Neural cell (in vitro differentiated cells): ENCODE measurements around the gene ZNF154.

Experiments used
- EZH2 ChIP-seq: fragments of 200-600, 300-800 bp; shearing (Covaris generic), sonication (generic); IDR thresholded peaks from 2 replicates; pipeline ENCODE4 v1.6.1; 2014; ENCODE audit warnings: antibody characterized with exemption, low read length, borderline replicate concordance, mild to moderate bottlenecking; ENCODE audit not compliant: insufficient read depth, poor library complexity, severe bottlenecking
- MXI1 ChIP-seq: fragments of 450-650 bp; conservative IDR thresholded peaks from 2 replicates; pipeline ENCODE4 v1.6.1; 2014; ENCODE audit warnings: antibody characterized with exemption, mild to moderate bottlenecking; ENCODE audit not compliant: poor library complexity, severe bottlenecking
- POLR2AphosphoS5 ChIP-seq: IDR thresholded peaks from 2 replicates; pipeline ENCODE4 v1.6.1; 2012
- RAD21 ChIP-seq: fragments of 450-650 bp; conservative IDR thresholded peaks from 2 replicates; pipeline ENCODE4 v1.6.1; 2014; ENCODE audit warnings: antibody characterized with exemption, mild to moderate bottlenecking, moderate library complexity
- TAF1 ChIP-seq: IDR thresholded peaks from 2 replicates; pipeline ENCODE4 v1.6.1; 2012; ENCODE audit warnings: low read depth
- TF ChIP-seq, protein P1 (sequence below): fragments of 450-650 bp; IDR thresholded peaks from 2 replicates; pipeline ENCODE4 v1.5.1; 2014; ENCODE audit warnings: antibody characterized with exemption, mild to moderate bottlenecking, moderate library complexity; ENCODE audit not compliant: poor library complexity, severe bottlenecking

GRCh38 chr19:57748029-57748428, 39.0 kb upstream of the ZNF154 start:
- TF ChIP-seq, protein P1, sequence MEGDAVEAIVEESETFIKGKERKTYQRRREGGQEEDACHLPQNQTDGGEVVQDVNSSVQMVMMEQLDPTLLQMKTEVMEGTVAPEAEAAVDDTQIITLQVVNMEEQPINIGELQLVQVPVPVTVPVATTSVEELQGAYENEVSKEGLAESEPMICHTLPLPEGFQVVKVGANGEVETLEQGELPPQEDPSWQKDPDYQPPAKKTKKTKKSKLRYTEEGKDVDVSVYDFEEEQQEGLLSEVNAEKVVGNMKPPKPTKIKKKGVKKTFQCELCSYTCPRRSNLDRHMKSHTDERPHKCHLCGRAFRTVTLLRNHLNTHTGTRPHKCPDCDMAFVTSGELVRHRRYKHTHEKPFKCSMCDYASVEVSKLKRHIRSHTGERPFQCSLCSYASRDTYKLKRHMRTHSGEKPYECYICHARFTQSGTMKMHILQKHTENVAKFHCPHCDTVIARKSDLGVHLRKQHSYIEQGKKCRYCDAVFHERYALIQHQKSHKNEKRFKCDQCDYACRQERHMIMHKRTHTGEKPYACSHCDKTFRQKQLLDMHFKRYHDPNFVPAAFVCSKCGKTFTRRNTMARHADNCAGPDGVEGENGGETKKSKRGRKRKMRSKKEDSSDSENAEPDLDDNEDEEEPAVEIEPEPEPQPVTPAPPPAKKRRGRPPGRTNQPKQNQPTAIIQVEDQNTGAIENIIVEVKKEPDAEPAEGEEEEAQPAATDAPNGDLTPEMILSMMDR = no peak
- TF ChIP-seq POLR2AphosphoS5 (no peak), TAF1 (no peak), MXI1 (no peak), RAD21 (no peak), EZH2 (no peak)
